AG04450 (cell line): ENCODE measurements around the gene TRAPPC3. TPM values are rescaled to one million over a fixed set of nuclear protein-coding genes. Genes with fewer than 3 reads are reported as not detected.

Experiments
- CTCF ChIA-PET: fragments of 300-600, 350-600 bp; formaldehyde crosslinking; extraction: SDS; loops from one replicate; lab custom pipeline; 2022; ENCODE audit warnings: antibody characterized with exemption, inconsistent platforms; lab: Charles Lee
- POLR2A ChIA-PET: fragments of 350-600 bp; formaldehyde crosslinking; extraction: SDS; loops from one replicate; lab custom pipeline; 2021; ENCODE audit warnings: antibody characterized with exemption, inconsistent platforms; lab: Yijun Ruan, JAX
- DNase-seq: peaks from one replicate; pipeline ENCODE4 v3.0.0-alpha.2; 2011; ENCODE audit warnings: low read depth, low spot score
- H3K27ac ChIP-seq: one replicate; pipeline ENCODE4 v1.5.1; 2012; ENCODE audit warnings: low read depth, low read length, control low read depth
- H3K27me3 ChIP-seq: one replicate; pipeline ENCODE4 v1.6.0; 2012; ENCODE audit warnings: low read length; ENCODE audit not compliant: control insufficient read depth, insufficient read depth
- H3K4me3 ChIP-seq: 2 replicates; pipeline ENCODE4 v1.5.1; 2011; ENCODE audit warnings: mild to moderate bottlenecking, low read depth, low read length, control low read depth
- H3K9me3 ChIP-seq: 2 replicates; pipeline ENCODE4 v1.5.1; 2012; ENCODE audit warnings: low read length; ENCODE audit not compliant: control insufficient read depth, insufficient read depth
- polyA plus RNA-seq: library from polyadenylated mRNA; depleted of rRNA; stranded (reverse); fragments of >200 nt; gene quantifications from 2 replicates; pipeline ENCODE4 v1.2.3, GENCODE V29; 2011
- TF ChIP-seq, protein P1 (sequence below): IDR thresholded peaks from 2 replicates; pipeline ENCODE4 v1.5.1; 2011; ENCODE audit warnings: low read depth, low read length, control low read depth, inconsistent platforms

The TRAPPC3 gene
- polyA plus RNA-seq, 1 experiment: 92.3 TPM

DNA sequence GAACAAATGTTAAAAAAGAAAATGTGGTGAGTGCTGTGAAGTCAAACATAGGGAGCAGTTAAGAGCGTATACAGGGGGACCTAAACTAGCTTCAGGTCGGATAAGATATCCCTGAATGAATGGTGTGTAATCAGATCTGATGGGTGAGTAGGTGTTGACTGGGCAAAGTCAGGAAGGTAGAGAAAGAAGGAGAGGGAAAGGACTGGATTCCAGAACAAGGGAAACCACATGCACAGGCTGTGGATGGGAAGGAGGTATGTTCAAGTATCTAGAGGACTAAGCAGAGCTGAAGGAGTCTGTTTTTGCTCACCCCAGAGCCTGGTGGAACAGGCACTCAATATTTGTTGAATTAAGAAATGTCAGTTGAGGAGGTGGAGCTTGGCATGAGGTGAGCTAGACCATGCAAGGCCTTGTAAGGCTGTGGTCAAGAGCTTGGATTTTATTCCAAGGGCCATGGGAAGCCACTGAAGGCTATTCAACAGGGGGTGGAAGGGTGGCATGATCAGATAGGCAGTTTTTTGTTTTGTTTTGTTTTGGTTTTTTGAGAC is 34.1 kb upstream of the TRAPPC3 start:
- DNase-seq: no peak
- no peak overlapping the region for H3K27ac ChIP-seq
- H3K27me3 ChIP-seq: no peaks in the 10 kb centered on the region
- no peak overlapping the region for H3K4me3 ChIP-seq
- H3K9me3 ChIP-seq: no peaks in the 10 kb centered on the region; the same call in 1 of the 2 replicates
- ChIA-PET POLR2A (interaction anchor here (0.5 to 1.3 kb wide), 4 partner anchors 9 to 82 kb away, joined by 3 to 5 read pairs (median 3); no protein-coding TSS in a partner anchor), CTCF (interaction anchor here (0.7 to 1.4 kb wide), 4 partner anchors 22 to 106 kb away, joined by 3 to 5 read pairs (median 4); partner anchors contain the start of gene TRAPPC3)
- TF ChIP-seq, protein P1, sequence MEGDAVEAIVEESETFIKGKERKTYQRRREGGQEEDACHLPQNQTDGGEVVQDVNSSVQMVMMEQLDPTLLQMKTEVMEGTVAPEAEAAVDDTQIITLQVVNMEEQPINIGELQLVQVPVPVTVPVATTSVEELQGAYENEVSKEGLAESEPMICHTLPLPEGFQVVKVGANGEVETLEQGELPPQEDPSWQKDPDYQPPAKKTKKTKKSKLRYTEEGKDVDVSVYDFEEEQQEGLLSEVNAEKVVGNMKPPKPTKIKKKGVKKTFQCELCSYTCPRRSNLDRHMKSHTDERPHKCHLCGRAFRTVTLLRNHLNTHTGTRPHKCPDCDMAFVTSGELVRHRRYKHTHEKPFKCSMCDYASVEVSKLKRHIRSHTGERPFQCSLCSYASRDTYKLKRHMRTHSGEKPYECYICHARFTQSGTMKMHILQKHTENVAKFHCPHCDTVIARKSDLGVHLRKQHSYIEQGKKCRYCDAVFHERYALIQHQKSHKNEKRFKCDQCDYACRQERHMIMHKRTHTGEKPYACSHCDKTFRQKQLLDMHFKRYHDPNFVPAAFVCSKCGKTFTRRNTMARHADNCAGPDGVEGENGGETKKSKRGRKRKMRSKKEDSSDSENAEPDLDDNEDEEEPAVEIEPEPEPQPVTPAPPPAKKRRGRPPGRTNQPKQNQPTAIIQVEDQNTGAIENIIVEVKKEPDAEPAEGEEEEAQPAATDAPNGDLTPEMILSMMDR: no peak

DNA sequence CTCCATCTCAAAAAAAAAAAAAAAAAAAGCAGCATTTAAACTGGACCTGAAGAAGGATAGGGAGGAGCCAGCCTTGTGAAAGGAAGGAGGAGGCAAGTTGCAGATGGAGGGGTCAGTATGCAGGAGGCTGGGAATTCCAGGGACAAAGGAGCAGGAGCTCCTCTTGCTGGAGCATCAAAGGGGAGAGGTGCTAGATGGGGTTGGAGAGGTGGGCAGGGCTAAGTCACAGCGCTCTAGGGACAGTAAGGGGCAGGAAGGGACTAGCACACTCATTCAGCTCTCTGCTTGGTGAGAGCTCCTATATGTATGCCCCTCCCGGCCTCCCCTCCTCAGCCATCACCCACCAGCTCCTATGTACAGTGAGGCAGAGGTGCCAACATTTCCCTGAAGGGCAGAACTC is 33.4 kb upstream of the TRAPPC3 start:
- Histone ChIP-seq H3K27me3 (no peaks in the 10 kb centered on the region), H3K9me3 (no peaks in the 10 kb centered on the region; the same call in 1 of the 2 replicates), H3K27ac (peak overlapping the region; percentile 11), H3K4me3 (no peak overlapping the region)
- ChIA-PET CTCF (interaction anchor here (0.7 to 1.4 kb wide), 3 partner anchors 22 to 84 kb away, joined by 3 to 5 read pairs (median 5); partner anchors contain the start of gene TRAPPC3), POLR2A (interaction anchor here (0.5 to 1.2 kb wide), 6 partner anchors 9 to 83 kb away, joined by 3 to 9 read pairs (median 4); no protein-coding TSS in a partner anchor)
- TF ChIP-seq, protein P1: no peak
- no peak for DNase-seq

DNA sequence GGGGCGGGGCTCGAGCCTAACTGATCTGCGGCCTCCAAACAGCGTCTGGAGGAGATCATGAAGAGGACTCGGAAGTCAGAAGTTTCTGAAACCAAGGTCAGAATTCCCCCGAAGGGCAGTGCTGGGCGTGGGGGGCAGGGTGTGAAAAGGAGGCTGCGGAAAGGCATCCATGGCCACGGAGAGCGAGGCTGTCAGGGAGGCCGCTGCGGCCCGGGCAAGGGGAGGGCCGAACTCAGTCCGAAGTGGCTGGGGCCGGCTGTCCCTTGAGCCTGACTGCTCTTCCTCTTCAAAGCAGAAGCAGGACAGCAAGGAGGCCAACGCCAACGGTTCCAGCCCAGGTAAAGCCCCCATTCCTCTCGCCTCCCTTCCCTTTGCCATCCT is 29.9 kb upstream of the TRAPPC3 start:
- TF ChIP-seq, protein P1: no peak
- no peak for DNase-seq
- ChIA-PET CTCF (interaction anchor here (1.0 to 1.6 kb wide), 2 partner anchors 9 to 29 kb away, joined by 3 to 6 read pairs; no protein-coding TSS in a partner anchor), POLR2A (interaction anchor here (0.6 kb wide), 1 partner anchor 92 kb away, joined by 3 read pairs; no protein-coding TSS in a partner anchor)
- no peak overlapping the region for H3K4me3 ChIP-seq
- no peak overlapping the region for H3K27ac ChIP-seq
- H3K9me3 ChIP-seq: no peaks in the 10 kb centered on the region; the same call in 1 of the 2 replicates
- H3K27me3 ChIP-seq: no peaks in the 10 kb centered on the region

GRCh38 chr1:36178471-36179219 is 29.4 kb upstream of the TRAPPC3 start:
- ChIA-PET POLR2A (no interaction called here), CTCF (interaction anchor here (0.6 to 1.6 kb wide), 3 partner anchors 10 to 103 kb away, joined by 3 to 7 read pairs (median 6); no protein-coding TSS in a partner anchor)
- H3K4me3 ChIP-seq: no peak overlapping the region
- DNase-seq: no peak
- no peak overlapping the region for H3K27ac ChIP-seq
- TF ChIP-seq, protein P1: no peak
- H3K9me3 ChIP-seq: no peaks in the 10 kb centered on the region; the same call in 1 of the 2 replicates
- H3K27me3 ChIP-seq: no peaks in the 10 kb centered on the region
